Esophagus muscularis mucosa (tissue), 4 donors: Measurements from ENCODE around the gene ERC2. TPM values are rescaled to one million over a fixed set of nuclear protein-coding genes. Genes with fewer than 3 reads are reported as not detected.

ENCODE experiments used
- DNase-seq: peaks from one replicate; pipeline ENCODE4 v3.0.0-alpha.2; 2017; ENCODE audit errors: extremely low spot score
- H3K27ac ChIP-seq, 4 donors: fragments of 200-600 bp; sonication (generic); replicated peaks in 1 of 4; 1 replicate in 3 of 4; 2 replicates in 1 of 4; pipeline ENCODE4 v1.5.1; 2016 to 2019; ENCODE audit warnings: mild to moderate bottlenecking in 1 of 4
- H3K27me3 ChIP-seq, 4 donors: fragments of 200-600 bp; sonication (generic); one replicate each; pipeline versions ENCODE4 v1.5.1 to v1.6.0; 2016 to 2019
- H3K36me3 ChIP-seq, 4 donors: fragments of 200-600 bp; sonication (generic); one replicate each; pipeline ENCODE4 v1.5.1; 2016 to 2019
- H3K4me1 ChIP-seq, 4 donors: fragments of 200-600 bp; sonication (generic); one replicate each; pipeline ENCODE4 v1.5.1; 2016 to 2019
- H3K4me3 ChIP-seq, 4 donors: fragments of 200-600 bp; sonication (generic); 1 replicate in 2 of 4; 2 replicates in 2 of 4; pipeline ENCODE4 v1.5.1; 2016 to 2019; ENCODE audit warnings: mild to moderate bottlenecking in 4 of 4, moderate library complexity in 1 of 4
- H3K9me3 ChIP-seq, 4 donors: fragments of 200-600 bp; sonication (generic); 1 replicate in 3 of 4; 2 replicates in 1 of 4; pipeline ENCODE4 v1.5.1; 2016 to 2019
- EP300 ChIP-seq: sonication (generic); formaldehyde crosslinking; IDR thresholded peaks from one replicate; pipeline ENCODE4 v1.6.1; 2017; ENCODE audit warnings: antibody characterized with exemption
- POLR2A ChIP-seq: fragments of 450-650 bp; IDR thresholded peaks from one replicate; pipeline ENCODE4 v1.6.1; 2017; ENCODE audit warnings: antibody characterized with exemption, moderate library complexity, mild to moderate bottlenecking, low read depth
- POLR2AphosphoS5 ChIP-seq, 2 donors: sonication (generic); formaldehyde crosslinking; IDR thresholded peaks; one replicate each; pipeline ENCODE4 v1.6.1; 2017; ENCODE audit warnings: antibody characterized with exemption in 2 of 2
- WGBS: methylation state at CpG from one replicate; pipeline ENCODE4 v1.1.5; 2018; 5-methylcytosine and 5-hydroxymethylcytosine counted together
- intact Hi-C: fragments of 100-400 bp; cut with DNase I; formaldehyde crosslinking; loops from one replicate; pipeline ENCODE4 v1.15.1; 2023
- total RNA-seq, 4 donors: library from RNA; depleted of rRNA; stranded (reverse); fragments of >200 nt; gene quantifications; one replicate each; pipeline versions ENCODE4 v1.1.0 to v1.2.1, GENCODE V29; 2016
- TF ChIP-seq, protein P1 (sequence below), 3 experiments: fragments of 200-600 bp in 2 of 3; fragments of 450-650 bp in 1 of 3; sonication (generic) in 2 of 3; IDR thresholded peaks; one replicate each; pipeline ENCODE4 v1.5.1; 2017 to 2019; ENCODE audit warnings: antibody characterized with exemption in 3 of 3, mild to moderate bottlenecking in 2 of 3, moderate library complexity in 1 of 3

ERC2 gene
- total RNA-seq, 4 donors from 2014 or later: 0.42 to 2.0 (median 1.5) TPM

DNA sequence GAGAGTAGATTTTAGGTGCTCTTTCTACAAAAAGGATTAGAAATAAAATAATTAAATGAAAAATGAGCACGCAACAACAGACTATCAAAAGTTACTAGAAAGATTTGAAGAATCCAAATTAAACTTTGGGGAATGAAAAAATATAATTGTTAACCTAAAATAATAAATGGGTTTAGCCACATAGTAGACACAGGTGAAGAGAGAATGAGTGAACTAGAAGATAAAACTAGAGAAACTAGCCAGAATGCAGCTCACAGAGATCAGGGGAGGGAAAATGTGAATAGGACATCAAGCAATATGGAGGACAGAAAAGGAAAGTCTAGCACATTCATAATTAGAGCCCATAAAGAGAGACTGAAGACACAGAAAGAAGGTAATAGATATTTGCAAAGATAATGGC, 670.5 kb downstream of the ERC2 start:
- Histone ChIP-seq H3K4me1 (peaks cover 0 to 4% (median 2%) of the 10 kb centered on the region in 4 donors), H3K4me3 (no peak overlapping the region), H3K27me3 (no peaks in the 10 kb centered on the region), H3K9me3 (no peaks in the 10 kb centered on the region), H3K27ac (no peak overlapping the region), H3K36me3 (no peaks in the 10 kb centered on the region)
- intact Hi-C loops: no loop called here
- 100% methylated on average over 1 of the region's 1 CpG for WGBS
- TF ChIP-seq POLR2AphosphoS5 (IDR thresholded peaks at IDR 0.05): no peak
- TF ChIP-seq EP300: no peak
- no peak for TF ChIP-seq POLR2A
- TF ChIP-seq, protein P1, sequence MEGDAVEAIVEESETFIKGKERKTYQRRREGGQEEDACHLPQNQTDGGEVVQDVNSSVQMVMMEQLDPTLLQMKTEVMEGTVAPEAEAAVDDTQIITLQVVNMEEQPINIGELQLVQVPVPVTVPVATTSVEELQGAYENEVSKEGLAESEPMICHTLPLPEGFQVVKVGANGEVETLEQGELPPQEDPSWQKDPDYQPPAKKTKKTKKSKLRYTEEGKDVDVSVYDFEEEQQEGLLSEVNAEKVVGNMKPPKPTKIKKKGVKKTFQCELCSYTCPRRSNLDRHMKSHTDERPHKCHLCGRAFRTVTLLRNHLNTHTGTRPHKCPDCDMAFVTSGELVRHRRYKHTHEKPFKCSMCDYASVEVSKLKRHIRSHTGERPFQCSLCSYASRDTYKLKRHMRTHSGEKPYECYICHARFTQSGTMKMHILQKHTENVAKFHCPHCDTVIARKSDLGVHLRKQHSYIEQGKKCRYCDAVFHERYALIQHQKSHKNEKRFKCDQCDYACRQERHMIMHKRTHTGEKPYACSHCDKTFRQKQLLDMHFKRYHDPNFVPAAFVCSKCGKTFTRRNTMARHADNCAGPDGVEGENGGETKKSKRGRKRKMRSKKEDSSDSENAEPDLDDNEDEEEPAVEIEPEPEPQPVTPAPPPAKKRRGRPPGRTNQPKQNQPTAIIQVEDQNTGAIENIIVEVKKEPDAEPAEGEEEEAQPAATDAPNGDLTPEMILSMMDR (IDR thresholded peaks at IDR 0.05): no peak
- no peak for DNase-seq

DNA sequence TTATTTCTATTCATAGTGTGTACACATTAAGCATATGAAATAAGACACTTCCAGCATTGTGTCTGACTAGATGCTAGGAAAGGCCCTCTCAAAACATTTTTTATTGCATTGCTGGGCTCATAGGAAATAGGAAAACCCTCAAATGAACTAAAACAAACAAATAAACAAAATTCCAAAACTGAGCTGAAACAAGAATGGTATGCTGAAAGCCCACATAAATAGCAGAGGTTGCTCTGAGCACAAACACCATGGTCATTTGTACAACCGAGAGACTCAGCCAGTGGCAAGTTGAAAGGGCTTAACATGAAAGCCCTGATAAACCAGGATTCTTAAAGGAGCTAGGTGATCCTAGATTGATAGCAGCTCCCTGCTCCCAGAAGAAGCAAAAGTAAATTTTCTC, 671.2 kb downstream of the ERC2 start:
- Histone ChIP-seq H3K9me3 (no peaks in the 10 kb centered on the region), H3K27ac (no peak overlapping the region), H3K27me3 (no peaks in the 10 kb centered on the region), H3K4me3 (no peak overlapping the region), H3K4me1 (peaks cover 0 to 4% (median 2%) of the 10 kb centered on the region in 4 donors), H3K36me3 (no peaks in the 10 kb centered on the region)
- peak; percentile 4 for DNase-seq
- 94% methylated on average over 1 of the region's 1 CpG for WGBS
- no peak for TF ChIP-seq EP300
- TF ChIP-seq POLR2A: no peak
- TF ChIP-seq POLR2AphosphoS5 (IDR thresholded peaks at IDR 0.05): no peak
- TF ChIP-seq, protein P1 (IDR thresholded peaks at IDR 0.05): no peak
- intact Hi-C loops: no loop called here

DNA sequence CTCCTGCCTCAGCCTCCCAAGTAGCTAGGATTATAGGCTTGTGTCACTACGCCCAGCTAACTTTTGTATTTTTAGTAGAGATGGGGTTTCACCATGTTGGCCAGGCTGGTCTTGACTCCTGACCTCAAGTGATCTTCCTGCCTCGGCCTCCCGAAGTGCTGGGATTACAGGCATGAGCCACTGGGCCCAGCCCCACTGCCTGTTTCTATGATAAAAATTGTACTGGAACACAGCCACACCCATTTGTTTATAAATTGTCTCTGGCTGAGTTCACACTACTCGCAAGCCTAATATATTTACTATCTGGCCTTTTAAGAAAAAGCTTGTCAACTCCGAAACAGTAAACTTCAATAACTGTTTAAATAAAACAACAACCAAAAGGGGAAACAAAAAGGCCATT, 671.7 kb downstream of the ERC2 start:
- Histone ChIP-seq H3K4me3 (no peak overlapping the region), H3K9me3 (no peaks in the 10 kb centered on the region), H3K27me3 (no peaks in the 10 kb centered on the region), H3K36me3 (no peaks in the 10 kb centered on the region), H3K27ac (no peak overlapping the region), H3K4me1 (peaks cover 0 to 4% (median 2%) of the 10 kb centered on the region in 4 donors)
- TF ChIP-seq POLR2AphosphoS5 (IDR thresholded peaks at IDR 0.05) (no peak), EP300 (no peak), POLR2A (no peak)
- TF ChIP-seq, protein P1 (IDR thresholded peaks at IDR 0.05): no peak
- DNase-seq: peak; percentile 39
- intact Hi-C loops: no loop called here
- 53% methylated on average over 5 of the region's 5 CpGs for WGBS

DNA sequence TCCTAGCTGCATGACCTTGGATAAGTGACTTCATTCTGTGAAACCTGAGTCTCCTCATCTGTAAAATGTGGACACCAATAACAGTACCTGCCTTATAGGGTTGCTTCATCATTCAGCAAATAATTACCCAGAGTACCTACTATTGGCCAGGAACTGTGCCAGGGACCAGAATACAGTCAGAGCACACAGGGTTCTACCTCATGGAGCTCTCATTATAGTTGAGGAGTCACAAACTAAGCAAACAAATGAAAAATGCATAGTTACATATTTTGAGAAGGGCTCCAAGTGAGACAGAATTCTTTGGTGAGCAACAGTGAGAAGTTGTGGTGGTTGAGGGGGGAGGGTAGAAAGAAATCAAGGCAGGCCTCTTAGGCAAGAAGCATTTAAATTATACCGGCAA, 672.5 kb downstream of the ERC2 start:
- intact Hi-C loops: no loop called here
- Histone ChIP-seq H3K4me1 (peaks cover 0 to 4% (median 2%) of the 10 kb centered on the region in 4 donors), H3K27me3 (no peaks in the 10 kb centered on the region), H3K4me3 (no peak overlapping the region), H3K36me3 (no peaks in the 10 kb centered on the region), H3K27ac (no peak overlapping the region), H3K9me3 (no peaks in the 10 kb centered on the region)
- no peak for TF ChIP-seq POLR2A
- TF ChIP-seq, protein P1 (IDR thresholded peaks at IDR 0.05): no peak
- no peak for TF ChIP-seq POLR2AphosphoS5 (IDR thresholded peaks at IDR 0.05)
- TF ChIP-seq EP300: no peak
- 100% methylated on average over 1 of the region's 1 CpG for WGBS
- DNase-seq: no peak

DNA sequence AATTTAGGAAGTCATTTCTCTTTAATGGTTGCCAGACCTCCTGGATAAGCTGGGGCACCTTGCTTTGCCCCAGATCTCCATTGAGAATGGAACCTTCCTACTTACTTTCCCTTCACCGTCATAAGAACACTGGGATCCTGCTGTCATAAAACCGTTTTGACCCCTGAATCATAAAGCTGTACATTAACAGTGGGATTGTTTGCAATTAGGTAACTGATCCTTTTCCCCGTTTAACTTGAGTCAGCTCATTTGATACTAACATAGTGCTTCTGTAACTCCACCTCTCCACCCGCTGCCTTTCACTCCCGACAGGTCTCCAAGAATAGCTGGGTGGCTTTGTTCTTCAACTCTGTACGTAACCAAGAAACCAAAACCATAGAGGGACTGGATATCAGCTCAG, 673.0 kb downstream of the ERC2 start:
- Histone ChIP-seq H3K27me3 (no peaks in the 10 kb centered on the region), H3K27ac (no peak overlapping the region), H3K36me3 (no peaks in the 10 kb centered on the region), H3K9me3 (no peaks in the 10 kb centered on the region), H3K4me3 (no peak overlapping the region), H3K4me1 (peaks cover 0 to 4% (median 2%) of the 10 kb centered on the region in 4 donors)
- DNase-seq: peak; percentile 39
- TF ChIP-seq, protein P1 (IDR thresholded peaks at IDR 0.05): no peak
- TF ChIP-seq EP300 (no peak), POLR2A (no peak), POLR2AphosphoS5 (IDR thresholded peaks at IDR 0.05) (no peak)
- intact Hi-C loops: no loop called here
- 95% methylated on average over 6 of the region's 6 CpGs for WGBS
